H9 (cell line): ENCODE measurements around the gene WAC. TPM values are rescaled to one million over a fixed set of nuclear protein-coding genes. Genes with fewer than 3 reads are reported as not detected.

Experiments
- DNase-seq: peaks from one replicate; pipeline ENCODE4 v3.0.0-alpha.2; 2017
- H2AFZ ChIP-seq: one replicate; pipeline ENCODE4 v1.6.1; 2013; ENCODE audit warnings: mild to moderate bottlenecking, low read length, control low read depth, moderate library complexity
- H2AK5ac ChIP-seq: 2 replicates; pipeline ENCODE4 v1.6.1; 2013; ENCODE audit warnings: low read length, control low read depth, mixed read lengths; ENCODE audit not compliant: insufficient read length
- H2BK120ac ChIP-seq: one replicate; pipeline ENCODE4 v1.6.1; 2013; ENCODE audit warnings: low read depth, mild to moderate bottlenecking, low read length, control low read depth, inconsistent platforms; ENCODE audit not compliant: poor library complexity, severe bottlenecking
- H2BK12ac ChIP-seq: 2 replicates; pipeline ENCODE4 v1.6.1; 2013; ENCODE audit warnings: low read length, control low read depth, mixed read lengths, low read depth; ENCODE audit not compliant: insufficient read length
- H2BK15ac ChIP-seq: 2 replicates; pipeline ENCODE4 v1.6.1; 2013; ENCODE audit warnings: low read depth, low read length, control low read depth
- H2BK20ac ChIP-seq: one replicate; pipeline ENCODE4 v1.6.1; 2013; ENCODE audit warnings: low read depth, mild to moderate bottlenecking, low read length, control low read depth, inconsistent platforms; ENCODE audit not compliant: poor library complexity, severe bottlenecking
- H2BK5ac ChIP-seq: 2 replicates; pipeline ENCODE4 v1.6.1; 2013; ENCODE audit warnings: low read length, control low read depth, mixed read lengths; ENCODE audit not compliant: insufficient read length
- H3K14ac ChIP-seq: 2 replicates; pipeline ENCODE4 v1.6.1; 2013; ENCODE audit warnings: low read length, control low read depth; ENCODE audit not compliant: insufficient read depth
- H3K18ac ChIP-seq: 2 replicates; pipeline ENCODE4 v1.6.1; 2013; ENCODE audit warnings: low read depth, mild to moderate bottlenecking, mixed read lengths, low read length, control low read depth; ENCODE audit not compliant: insufficient read length
- H3K23ac ChIP-seq: 2 replicates; pipeline ENCODE4 v1.6.1; 2013; ENCODE audit warnings: low read length, control low read depth, mixed read lengths, low read depth; ENCODE audit not compliant: insufficient read length
- H3K23me2 ChIP-seq: 2 replicates; pipeline ENCODE4 v1.6.1; 2013; ENCODE audit warnings: low read depth, mild to moderate bottlenecking, mixed read lengths, low read length, control low read depth; ENCODE audit not compliant: insufficient read length, poor library complexity, severe bottlenecking
- H3K27ac ChIP-seq: 2 replicates; pipeline ENCODE4 v1.5.1; 2013; ENCODE audit warnings: low read length, control low read depth, mixed read lengths, low read depth; ENCODE audit not compliant: insufficient read length
- H3K27me3 ChIP-seq: 2 replicates; pipeline ENCODE4 v1.6.1; 2013; ENCODE audit warnings: low read length, control low read depth, inconsistent platforms; ENCODE audit not compliant: insufficient read depth
- H3K4ac ChIP-seq: 2 replicates; pipeline ENCODE4 v1.6.1; 2013; ENCODE audit warnings: low read depth, mild to moderate bottlenecking, control low read depth, inconsistent platforms, low read length, moderate library complexity
- H3K4me1 ChIP-seq: 2 replicates; pipeline ENCODE4 v1.6.1; 2013; ENCODE audit warnings: low read length, control low read depth, inconsistent platforms; ENCODE audit not compliant: insufficient read depth
- H3K4me2 ChIP-seq: 2 replicates; pipeline ENCODE4 v1.6.1; 2013; ENCODE audit warnings: low read length, control low read depth, mixed read lengths; ENCODE audit not compliant: insufficient read length, insufficient read depth
- H3K56ac ChIP-seq: 2 replicates; pipeline ENCODE4 v1.6.1; 2013; ENCODE audit warnings: low read depth, mild to moderate bottlenecking, mixed read lengths, low read length, control low read depth; ENCODE audit not compliant: insufficient read length
- H3K79me1 ChIP-seq: 2 replicates; pipeline ENCODE4 v1.6.1; 2013; ENCODE audit warnings: low read depth, mild to moderate bottlenecking, moderate library complexity, low read length, control low read depth, inconsistent platforms; ENCODE audit not compliant: insufficient read depth, poor library complexity, severe bottlenecking
- H3K79me2 ChIP-seq: 2 replicates; pipeline ENCODE4 v1.6.1; 2013; ENCODE audit warnings: low read length, control low read depth, inconsistent platforms; ENCODE audit not compliant: insufficient read depth
- H3K9ac ChIP-seq: 2 replicates; pipeline ENCODE4 v1.6.1; 2013; ENCODE audit warnings: low read length, control low read depth, mixed read lengths; ENCODE audit not compliant: insufficient read length; ENCODE audit errors: extremely low read depth
- H3K9me3 ChIP-seq: one replicate; pipeline ENCODE4 v1.6.1; 2013; ENCODE audit warnings: low read depth, low read length, inconsistent platforms; ENCODE audit not compliant: control insufficient read depth
- H3T11ph ChIP-seq: one replicate; pipeline ENCODE4 v1.6.1; 2013; ENCODE audit warnings: mild to moderate bottlenecking, low read length, control low read depth, inconsistent platforms
- H4K20me1 ChIP-seq: one replicate; pipeline ENCODE4 v1.6.1; 2013; ENCODE audit not compliant: control insufficient read depth, insufficient read length, insufficient read depth
- H4K5ac ChIP-seq: 2 replicates; pipeline ENCODE4 v1.6.1; 2013; ENCODE audit warnings: low read depth, mild to moderate bottlenecking, mixed read lengths, low read length, control low read depth; ENCODE audit not compliant: insufficient read length
- H4K8ac ChIP-seq: replicated peaks from 2 replicates; pipeline ENCODE4 v1.6.1; 2013; ENCODE audit warnings: low read length, control low read depth, mixed read lengths, low read depth; ENCODE audit not compliant: insufficient read length
- H4K91ac ChIP-seq: 2 replicates; pipeline ENCODE4 v1.6.1; 2013; ENCODE audit warnings: low read depth, mild to moderate bottlenecking, moderate library complexity, mixed read lengths, low read length, control low read depth; ENCODE audit not compliant: insufficient read length
- H3K27ac Mint-ChIP-seq, 3 experiments: 2 replicates in 2 of 3; 3 replicates in 1 of 3; pipeline ENCODE4 v1.8.0; 2020 to 2021; ENCODE audit warnings: mixed read lengths in 3 of 3, mild to moderate bottlenecking in 1 of 3, moderate library complexity in 1 of 3
- H3K27me3 Mint-ChIP-seq: 2 replicates; pipeline ENCODE4 v1.8.0; 2021; ENCODE audit warnings: low read depth, mild to moderate bottlenecking, moderate library complexity, mixed read lengths
- H3K36me3 Mint-ChIP-seq, 3 experiments: 2 replicates in 2 of 3; 3 replicates in 1 of 3; pipeline ENCODE4 v1.8.0; 2020 to 2021; ENCODE audit warnings: low read depth in 3 of 3, mixed read lengths in 3 of 3; ENCODE audit not compliant: insufficient read depth in 1 of 3
- H3K4me1 Mint-ChIP-seq, 2 experiments: 2 replicates each; pipeline ENCODE4 v1.8.0; 2020; ENCODE audit warnings: mixed read lengths in 2 of 2
- H3K4me3 Mint-ChIP-seq, 2 experiments: 2 replicates in 1 of 2; 3 replicates in 1 of 2; pipeline ENCODE4 v1.8.0; 2020 to 2021; ENCODE audit warnings: mild to moderate bottlenecking in 2 of 2, mixed read lengths in 2 of 2, moderate library complexity in 1 of 2
- H3K9me3 Mint-ChIP-seq, 2 experiments: 2 replicates in 1 of 2; 3 replicates in 1 of 2; pipeline ENCODE4 v1.8.0; 2020; ENCODE audit warnings: mild to moderate bottlenecking in 2 of 2, mixed read lengths in 2 of 2, moderate library complexity in 1 of 2
- WGBS: extraction: QIAGEN DNeasy Blood & Tissue Kit; methylation state at CpG from one replicate; pipeline ENCODE4 v1.1.7; 2013; ENCODE audit warnings: missing lambda C conversion rate, low lambda C conversion rate, mixed read lengths; ENCODE audit not compliant: insufficient read length; ENCODE audit errors: extremely low coverage; 5-methylcytosine and 5-hydroxymethylcytosine counted together
- total RNA-seq: library from RNA; stranded (reverse); gene quantifications from 2 replicates; pipeline ENCODE4 v1.2.1, GENCODE V29; 2021
- TF ChIP-seq, protein P1 (sequence below): fragments of 200-600 bp; sonication (generic); conservative IDR thresholded peaks from 3 replicates; pipeline ENCODE4 v1.8.0; 2021; ENCODE audit warnings: antibody characterized with exemption, mild to moderate bottlenecking

The WAC gene
- total RNA-seq, 1 experiment from 2014 or later, result 130 TPM

DNA sequence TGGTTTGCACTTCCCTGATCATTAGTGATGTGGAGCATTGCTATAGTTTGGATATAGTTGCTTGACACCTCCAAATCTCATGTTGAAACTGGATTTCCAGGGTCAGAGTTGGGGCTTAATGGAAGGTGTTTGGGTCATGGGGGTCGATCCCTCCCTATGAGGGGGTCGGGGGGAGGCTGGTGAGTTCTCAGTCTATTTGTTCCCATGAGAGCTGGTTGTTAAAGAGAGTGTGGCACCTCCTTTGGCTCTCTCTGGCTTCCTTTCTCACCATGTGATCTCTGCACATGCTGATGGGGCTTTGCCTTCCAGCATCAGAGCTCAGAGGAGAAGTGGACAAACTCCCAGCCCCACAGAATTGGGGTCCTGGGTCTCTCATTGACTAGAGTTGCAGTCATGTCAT is 107.6 kb downstream of the WAC start:
- WGBS, result no CpG with 5 or more reads among the region's 2 CpGs
- Histone ChIP-seq H3K4me1 (no peaks in the 10 kb centered on the region), H2BK20ac (no peak overlapping the region), H3K27me3 (no peaks in the 10 kb centered on the region), H3K4ac (no peak overlapping the region), H3K14ac (no peak overlapping the region), H3K9ac (no peak overlapping the region), H2BK120ac (no peak overlapping the region), H2AFZ (no peak overlapping the region), H3K4me2 (no peak overlapping the region), H3K23me2 (no peaks in the 10 kb centered on the region), H2AK5ac (no peak overlapping the region), H2BK15ac (no peak overlapping the region), H3K18ac (no peak overlapping the region), H4K91ac (no peak overlapping the region), H3K79me2 (no peaks in the 10 kb centered on the region), H3K56ac (no peak overlapping the region), H3K23ac (no peak overlapping the region), H4K8ac (no peak overlapping the region), H4K20me1 (no peaks in the 10 kb centered on the region), H2BK5ac (no peak overlapping the region), H3T11ph (no peak overlapping the region), H4K5ac (no peak overlapping the region), H3K27ac (no peak overlapping the region), H2BK12ac (no peak overlapping the region), H3K79me1 (no peaks in the 10 kb centered on the region), H3K9me3 (no peaks in the 10 kb centered on the region)
- TF ChIP-seq, protein P1, sequence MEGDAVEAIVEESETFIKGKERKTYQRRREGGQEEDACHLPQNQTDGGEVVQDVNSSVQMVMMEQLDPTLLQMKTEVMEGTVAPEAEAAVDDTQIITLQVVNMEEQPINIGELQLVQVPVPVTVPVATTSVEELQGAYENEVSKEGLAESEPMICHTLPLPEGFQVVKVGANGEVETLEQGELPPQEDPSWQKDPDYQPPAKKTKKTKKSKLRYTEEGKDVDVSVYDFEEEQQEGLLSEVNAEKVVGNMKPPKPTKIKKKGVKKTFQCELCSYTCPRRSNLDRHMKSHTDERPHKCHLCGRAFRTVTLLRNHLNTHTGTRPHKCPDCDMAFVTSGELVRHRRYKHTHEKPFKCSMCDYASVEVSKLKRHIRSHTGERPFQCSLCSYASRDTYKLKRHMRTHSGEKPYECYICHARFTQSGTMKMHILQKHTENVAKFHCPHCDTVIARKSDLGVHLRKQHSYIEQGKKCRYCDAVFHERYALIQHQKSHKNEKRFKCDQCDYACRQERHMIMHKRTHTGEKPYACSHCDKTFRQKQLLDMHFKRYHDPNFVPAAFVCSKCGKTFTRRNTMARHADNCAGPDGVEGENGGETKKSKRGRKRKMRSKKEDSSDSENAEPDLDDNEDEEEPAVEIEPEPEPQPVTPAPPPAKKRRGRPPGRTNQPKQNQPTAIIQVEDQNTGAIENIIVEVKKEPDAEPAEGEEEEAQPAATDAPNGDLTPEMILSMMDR, result no peak
- H3K36me3 Mint-ChIP-seq, result no peaks in the 10 kb centered on the region
- no peak overlapping the region for H3K4me3 Mint-ChIP-seq
- H3K4me1 Mint-ChIP-seq, result no peaks in the 10 kb centered on the region
- no peak overlapping the region for H3K27ac Mint-ChIP-seq
- H3K9me3 Mint-ChIP-seq, result no peaks in the 10 kb centered on the region
- no peak for DNase-seq
- no peaks in the 10 kb centered on the region for H3K27me3 Mint-ChIP-seq
